GM19372 (cell line): ENCODE measurements around the gene NDOR1.
"Not testable (repeated sequence)": the region's sequence is repeated elsewhere in the genome, so short reads cannot be mapped to it uniquely, and the experiment has no call there.

Source experiments
- ATAC-seq: cut with Tn5 transposase; IDR thresholded peaks from one replicate; pipeline ENCODE4 v1.9.1; 2021; ENCODE audit warnings: mild to moderate bottlenecking, low read depth, moderate library complexity; ENCODE audit not compliant: unreplicated experiment

NDOR1 gene

DNA sequence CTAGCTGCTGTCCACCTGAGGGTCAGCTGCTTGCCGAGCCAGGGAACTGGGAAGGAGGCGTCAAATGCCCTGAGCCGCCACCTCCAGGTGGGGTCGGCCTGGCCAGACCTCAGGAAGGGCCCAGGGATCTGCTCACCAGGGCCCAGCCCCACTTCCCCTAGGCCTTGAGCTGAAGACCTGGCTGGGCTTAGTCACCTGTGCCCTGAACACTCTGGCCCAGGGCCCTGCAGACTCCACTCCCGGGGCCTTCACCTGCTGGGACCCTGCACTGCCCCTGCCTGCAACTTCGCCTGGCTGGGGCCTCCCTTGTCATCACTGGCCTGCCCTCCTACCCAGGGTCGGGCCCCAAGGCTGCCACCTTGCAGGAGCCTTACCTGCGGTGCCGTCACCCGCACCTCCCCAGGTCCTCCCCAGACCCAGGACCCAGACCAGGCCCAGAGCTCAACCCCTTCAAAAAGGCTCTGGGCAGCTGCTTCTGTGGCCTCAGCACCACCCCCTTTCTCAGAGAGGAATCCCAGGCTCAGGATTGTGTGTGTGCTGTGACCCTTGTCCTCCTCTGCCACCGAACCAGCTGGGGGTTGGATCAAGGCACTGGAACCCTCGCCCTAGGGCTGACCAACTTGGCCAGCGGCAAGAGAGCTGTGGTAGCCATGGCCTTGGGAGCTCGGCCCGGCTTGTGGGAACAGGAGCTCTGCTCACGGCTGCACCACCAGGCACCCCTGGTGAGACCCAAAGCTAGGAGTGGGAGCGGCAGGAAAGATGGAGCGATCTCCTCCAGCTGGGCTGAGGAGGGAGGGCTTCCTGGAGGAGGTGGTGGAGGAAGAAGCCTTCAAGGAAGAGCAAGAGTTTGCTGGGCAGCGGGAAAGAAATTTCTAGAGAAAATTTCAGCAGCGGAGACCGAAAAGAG lies 48.5 kb downstream of the NDOR1 start:
- ATAC-seq = no peak

DNA sequence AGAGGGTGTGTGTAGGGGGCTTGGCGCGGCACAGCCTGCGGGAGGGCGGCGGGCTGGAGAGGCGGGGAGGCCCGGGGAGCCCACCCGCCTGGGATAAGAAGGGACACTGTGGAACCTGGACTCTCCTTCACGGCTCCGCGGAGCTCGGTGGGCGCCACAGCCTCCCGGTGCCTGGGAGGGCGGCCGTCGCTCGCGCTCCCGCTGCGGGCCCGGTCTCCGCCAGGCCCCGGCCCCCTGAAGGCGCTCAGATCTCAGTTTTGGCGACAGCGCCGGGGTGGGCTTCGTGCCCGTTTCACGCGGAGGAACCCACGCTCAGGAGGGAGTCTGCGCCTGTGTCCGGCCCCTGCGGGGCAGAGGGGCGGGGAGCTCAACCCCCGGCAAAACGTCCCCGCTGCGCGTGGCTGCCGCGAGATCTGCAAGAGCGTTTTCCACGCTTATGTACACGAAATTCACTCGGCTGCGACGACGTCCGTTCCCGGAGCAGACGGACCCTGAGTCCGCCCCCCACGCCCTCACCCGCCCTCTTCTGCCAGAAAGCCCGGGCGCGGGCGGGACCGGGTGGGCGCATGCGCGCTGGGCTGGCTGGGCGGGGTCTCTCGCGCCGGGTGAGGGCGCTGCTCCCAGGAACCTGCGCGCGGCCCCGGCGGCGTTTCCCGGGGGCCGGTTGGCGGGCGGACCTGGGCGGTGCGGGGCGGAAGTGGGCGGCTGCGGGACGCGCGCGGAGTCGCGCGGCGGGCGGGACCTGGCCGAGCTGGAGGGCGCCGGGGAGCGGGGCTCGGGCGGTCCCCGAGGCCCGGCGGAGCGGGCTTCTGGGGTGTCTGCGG lies 49.3 kb downstream of the NDOR1 start, which contains the start of gene NELFB:
NELFB (plus strand) TSS at position 704 of the 824 bp plus-strand sequence.
- ATAC-seq = peak; percentile 80

DNA sequence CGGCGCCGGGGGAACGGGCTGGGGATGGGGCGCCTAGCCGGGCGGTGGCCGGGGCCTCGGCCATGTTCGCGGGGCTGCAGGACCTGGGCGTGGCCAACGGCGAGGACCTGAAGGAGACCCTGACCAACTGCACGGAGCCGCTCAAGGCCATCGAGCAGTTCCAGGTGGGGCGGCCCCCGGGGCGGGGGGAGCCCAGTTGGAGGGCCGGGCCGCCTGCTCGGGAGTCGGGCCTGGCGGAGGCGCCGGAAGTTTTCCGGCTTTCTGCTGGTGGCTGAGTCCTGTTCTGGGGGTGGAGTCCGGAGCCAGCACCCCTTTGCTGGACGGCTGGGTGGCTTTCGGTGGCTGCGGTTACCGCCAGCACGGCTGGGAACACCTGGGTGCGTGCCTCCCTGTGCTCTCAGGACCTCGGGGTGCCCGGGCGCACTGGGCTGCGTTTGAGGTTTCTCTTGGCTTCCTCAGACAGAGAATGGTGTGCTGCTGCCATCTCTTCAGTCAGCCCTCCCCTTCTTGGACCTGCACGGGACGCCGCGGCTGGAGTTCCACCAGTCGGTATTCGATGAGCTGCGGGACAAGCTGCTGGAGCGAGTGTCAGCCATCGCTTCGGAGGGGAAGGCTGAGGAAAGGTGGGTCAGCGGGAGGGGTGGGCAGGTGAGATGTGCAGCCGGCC lies 50.1 kb downstream of the NDOR1 start:
- peak; percentile 24 for ATAC-seq

DNA sequence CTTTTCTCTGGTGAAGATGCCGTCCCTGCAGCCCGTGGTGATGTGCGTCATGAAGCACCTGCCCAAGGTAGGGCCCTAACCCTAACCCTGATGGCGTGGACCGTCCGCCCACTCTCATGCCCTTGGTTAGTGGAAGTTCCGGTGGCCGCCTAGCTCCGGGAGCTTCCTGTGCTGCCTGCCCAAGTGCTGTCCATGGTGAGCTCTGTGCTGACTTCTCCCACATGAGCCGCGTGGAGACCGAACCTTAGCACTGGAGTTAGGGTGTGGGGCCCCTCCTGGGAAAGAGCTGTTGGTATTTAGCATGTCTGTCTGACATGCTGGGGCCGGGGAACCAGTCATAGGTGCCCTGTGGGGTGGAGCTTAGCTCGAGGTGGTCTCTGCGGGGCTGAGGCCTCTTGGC lies 50.9 kb downstream of the NDOR1 start:
- no peak for ATAC-seq

DNA sequence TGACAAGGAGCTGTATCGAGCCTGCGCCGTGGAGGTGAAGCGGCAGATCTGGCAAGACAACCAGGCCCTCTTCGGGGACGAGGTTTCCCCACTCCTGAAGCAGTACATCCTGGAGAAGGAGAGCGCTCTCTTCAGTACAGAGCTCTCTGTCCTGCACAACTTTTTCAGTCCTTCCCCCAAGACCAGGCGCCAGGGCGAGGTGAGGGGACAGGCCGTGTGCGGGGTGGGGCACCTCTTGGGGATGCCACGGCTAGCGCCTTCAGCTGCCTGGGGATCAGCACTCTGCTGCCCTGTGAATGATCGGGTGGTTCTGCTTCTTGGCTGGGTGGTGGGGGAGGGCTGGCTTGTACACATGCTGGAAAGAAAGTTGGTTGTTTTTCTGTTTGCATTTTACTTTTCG lies 51.4 kb downstream of the NDOR1 start:
- no peak for ATAC-seq

DNA sequence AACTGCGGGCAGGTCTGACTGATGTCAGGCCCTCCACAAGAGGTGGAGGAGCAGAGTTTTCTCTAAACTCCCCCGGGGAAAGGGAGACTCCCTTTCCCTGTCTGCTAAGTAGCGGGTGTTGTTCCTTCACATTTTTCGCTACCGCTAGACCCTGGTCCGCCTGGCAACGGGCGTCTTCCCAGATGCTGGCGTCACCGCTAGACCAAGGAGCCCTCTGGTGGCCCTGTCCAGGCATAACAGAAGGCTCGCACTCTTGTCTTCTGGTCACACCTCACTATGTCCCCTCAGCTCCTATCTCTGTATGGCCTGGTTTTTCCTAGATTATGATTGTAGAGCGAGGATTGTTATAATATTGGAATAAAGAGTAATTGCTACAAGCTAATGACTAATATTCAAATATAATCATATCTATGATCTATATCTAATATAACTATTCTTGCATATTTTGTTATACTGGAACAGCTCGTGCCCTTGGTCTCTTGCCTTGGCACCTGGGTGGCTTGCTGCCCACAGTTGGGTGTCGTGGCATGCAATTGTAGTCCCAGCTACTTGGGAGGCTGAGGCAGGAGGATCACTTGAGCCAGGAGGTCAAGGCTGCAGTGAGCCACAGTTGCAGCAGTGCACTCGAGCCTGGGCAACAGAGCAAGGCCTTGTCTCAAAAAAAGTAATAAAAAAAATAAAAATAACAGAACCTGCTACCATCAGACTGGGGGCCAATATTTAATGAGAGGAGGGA lies 56.8 kb downstream of the NDOR1 start:
- ATAC-seq = not testable (repeated sequence)

DNA sequence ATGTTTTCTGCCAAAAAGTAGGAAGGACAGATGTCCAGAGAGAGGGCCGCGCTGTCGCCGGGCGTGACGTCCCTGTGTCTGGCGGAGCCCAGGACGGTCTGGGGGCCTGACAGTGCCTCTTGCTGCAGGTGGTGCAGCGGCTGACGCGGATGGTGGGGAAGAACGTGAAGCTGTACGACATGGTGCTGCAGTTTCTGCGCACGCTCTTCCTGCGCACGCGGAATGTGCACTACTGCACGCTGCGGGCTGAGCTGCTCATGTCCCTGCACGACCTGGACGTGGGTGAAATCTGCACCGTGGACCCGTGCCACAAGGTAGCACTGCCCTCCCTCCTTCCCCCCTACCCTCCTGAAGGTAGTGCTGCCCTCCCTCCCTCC lies 57.4 kb downstream of the NDOR1 start:
- no peak for ATAC-seq

DNA sequence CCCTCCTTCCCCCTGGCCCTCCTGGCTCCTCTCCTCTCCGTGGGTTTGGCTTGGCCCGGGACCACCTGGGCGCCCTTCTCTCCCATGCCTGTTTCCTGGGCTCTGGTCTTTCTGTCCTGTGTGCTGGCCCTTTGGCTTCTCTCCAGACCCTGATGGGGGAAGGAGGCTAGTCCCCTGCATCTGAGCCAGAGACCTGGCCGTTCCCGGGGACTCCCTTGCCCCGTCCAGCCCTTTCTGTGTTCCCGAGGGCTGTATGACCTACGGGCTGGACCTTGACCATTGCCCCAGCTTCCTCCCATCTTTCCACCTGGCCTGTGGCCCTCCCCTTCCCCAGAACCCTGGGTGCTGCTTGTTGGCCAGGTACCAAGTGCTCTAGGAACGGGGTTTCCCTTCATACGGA lies 58.0 kb downstream of the NDOR1 start:
- no peak for ATAC-seq

DNA sequence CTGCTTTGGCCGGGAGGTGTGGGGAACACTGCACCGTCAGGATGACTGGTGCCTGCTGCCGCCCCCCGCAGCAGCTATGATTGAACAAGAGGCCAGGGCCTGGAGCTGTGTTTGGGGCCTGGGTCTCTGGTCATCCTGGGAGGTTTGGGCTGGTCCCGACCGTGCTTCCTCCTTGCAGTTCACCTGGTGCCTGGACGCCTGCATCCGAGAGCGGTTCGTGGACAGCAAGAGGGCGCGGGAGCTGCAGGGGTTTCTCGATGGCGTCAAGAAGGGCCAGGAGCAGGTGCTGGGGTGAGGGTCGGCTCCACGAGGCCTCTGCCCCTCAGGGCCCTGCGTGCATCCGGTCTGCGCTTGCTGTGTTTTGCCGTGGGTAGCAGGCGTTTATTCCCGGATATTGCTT lies 58.6 kb downstream of the NDOR1 start:
- no peak for ATAC-seq

DNA sequence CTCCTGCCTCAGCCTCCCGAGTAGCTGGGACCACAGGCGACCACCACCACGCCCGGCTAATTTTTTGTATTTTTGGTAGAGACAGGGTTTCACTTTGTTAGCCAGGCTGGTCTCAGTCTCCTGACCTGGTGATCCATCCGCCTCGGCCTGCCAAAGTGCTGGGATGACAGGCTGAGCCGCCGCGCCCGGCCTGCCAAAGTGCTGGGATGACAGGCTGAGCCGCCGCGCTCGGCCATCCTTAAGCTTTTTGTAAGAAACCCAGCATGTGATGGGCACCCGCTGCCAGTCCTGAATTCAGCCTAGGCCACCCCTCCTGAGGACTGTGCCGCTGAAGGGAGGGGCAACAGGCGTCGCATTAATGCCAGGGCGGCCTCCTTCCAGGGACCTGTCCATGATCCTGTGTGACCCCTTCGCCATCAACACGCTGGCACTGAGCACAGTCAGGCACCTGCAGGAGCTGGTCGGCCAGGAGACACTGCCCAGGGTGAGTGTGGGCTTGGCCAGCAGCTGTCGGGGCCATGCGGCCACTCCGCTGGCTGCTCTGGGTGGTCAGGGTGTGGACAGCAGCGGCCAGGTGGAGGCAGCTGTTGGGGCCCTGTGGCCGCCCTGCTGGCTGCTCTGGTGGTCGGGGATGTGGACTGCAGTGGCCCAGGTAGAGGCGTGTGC lies 60.1 kb downstream of the NDOR1 start:
- ATAC-seq = no peak

DNA sequence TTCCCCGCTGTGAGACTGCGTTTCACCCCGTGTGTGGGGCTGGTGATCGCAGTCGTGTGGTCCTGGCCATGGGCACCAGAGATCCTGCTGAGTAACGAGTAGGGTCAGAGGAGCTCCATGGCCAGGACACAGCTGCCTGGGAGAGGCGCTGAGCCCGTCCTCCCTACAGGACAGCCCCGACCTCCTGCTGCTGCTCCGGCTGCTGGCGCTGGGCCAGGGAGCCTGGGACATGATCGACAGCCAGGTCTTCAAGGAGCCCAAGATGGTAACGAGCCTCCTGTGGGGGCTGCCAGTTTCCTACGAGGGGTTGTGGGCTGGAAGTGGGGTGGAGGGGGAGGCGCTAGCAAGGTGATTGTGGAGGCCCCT lies 60.6 kb downstream of the NDOR1 start:
- ATAC-seq = no peak
